HG03521 (cell line): Measurements from ENCODE around the gene FAM20B.

Source experiments
- ATAC-seq: cut with Tn5 transposase; IDR thresholded peaks from one replicate; pipeline ENCODE4 v1.9.1; 2021; ENCODE audit warnings: mild to moderate bottlenecking, moderate library complexity; ENCODE audit not compliant: unreplicated experiment

Gene FAM20B

DNA sequence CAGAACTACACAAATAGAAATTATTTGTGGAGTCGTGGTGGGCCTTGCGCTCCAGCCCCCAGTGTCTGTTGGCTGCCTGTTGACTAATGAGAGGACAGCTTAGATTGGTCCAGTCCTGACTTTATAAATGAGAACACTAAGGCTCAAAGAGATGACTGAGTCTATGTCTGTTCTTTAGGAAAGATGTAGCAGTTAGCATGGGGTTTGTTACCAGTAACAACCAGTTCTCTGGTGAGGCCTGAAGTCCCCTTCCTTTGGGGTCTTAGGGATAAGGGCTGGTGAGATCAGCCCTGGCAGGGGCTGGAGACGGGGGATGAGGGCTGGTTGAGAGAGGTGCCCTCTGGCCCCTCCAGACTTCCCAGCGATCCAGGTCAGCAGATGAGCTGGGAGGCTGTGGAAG is 65.2 kb downstream of the FAM20B start:
- no peak for ATAC-seq

DNA sequence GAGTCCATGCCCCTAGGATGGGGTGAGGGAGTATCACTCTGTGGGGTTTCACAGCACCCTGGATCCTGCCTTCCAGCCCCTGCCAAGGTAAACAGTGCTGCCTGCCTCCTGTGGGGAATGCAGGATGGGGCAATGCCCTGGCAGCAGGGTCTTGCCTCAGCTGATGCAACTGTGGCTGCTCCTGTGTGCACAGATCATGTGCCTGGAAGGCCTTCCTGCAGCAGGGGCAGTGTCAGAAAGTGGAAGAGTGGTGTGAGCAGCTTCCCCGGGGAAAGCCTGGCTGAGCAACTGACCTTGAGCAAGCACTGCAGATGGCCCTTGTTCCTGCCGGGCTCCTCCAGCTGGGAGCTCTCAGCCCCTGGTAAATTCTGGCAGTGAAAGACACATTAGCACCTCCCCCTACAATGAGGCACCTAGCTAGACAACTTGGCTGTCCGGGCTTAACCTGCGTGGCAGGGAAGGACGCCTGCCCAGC is 66.0 kb downstream of the FAM20B start:
- ATAC-seq: no peak

DNA sequence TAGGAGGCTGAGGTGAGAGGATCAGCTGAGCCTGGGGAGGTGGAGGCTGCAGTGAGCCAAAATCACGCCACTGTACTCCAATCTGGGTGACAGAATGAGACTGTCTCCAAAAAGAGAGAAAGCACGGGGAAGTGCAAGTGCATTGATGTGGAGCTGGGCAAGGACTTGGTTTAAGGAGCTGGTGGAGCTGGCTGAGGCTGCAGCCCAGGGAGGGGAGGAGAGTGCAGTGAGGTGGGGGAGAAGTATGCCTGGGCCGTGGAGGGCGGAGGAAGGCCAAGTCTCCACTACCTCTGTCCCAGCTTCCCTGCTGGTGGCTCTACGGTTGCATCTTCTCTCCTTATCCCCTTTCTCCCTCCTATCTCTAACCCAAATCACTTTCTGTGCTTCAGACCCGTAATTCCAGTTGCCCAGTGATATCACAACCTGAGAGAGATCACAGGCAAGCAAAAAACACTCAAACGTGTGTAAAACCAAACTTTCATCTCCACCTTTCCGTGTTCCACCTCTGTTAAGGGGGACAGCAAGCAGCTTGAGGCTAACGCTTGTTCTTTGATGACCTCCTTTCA is 67.3 kb downstream of the FAM20B start:
- no peak for ATAC-seq

DNA sequence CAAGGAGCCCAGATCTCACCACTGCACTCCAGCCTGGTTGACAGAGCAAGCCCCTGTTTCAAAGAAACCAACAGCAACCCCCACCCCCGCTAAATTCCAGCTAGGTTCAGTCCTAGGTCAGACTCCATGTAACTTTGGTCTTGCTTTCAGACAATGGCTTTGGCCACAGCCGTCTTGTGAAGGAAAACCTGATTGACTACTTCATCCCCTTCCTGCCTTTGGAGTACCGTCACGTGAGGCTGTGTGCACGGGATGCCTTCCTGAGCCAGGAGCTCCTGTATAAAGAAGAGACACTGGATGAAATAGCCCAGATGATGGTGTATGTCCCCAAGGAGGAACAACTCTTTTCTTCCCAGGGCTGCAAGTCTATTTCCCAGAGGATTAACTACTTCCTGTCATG is 69.1 kb downstream of the FAM20B start:
- ATAC-seq: no peak

DNA sequence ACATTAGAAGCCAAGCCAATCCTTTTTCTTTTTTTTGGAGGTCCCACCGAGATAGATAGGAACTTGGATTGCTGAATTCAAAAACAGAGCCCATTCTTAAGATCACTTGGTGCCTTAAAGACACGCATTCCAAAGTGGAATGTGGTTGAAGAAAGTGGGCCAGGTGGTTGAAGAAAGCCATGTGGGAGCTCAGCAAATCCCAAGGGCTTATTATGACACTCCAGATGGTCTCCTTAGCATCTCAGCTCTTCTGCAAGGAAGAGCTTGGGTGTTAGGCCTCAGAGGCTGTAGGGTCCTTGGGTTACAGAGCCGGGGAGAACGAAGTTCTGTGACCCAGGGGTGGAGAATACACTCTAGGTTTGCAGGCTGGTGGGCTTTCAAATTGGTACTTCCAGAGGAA is 69.7 kb downstream of the FAM20B start:
- ATAC-seq: no peak

DNA sequence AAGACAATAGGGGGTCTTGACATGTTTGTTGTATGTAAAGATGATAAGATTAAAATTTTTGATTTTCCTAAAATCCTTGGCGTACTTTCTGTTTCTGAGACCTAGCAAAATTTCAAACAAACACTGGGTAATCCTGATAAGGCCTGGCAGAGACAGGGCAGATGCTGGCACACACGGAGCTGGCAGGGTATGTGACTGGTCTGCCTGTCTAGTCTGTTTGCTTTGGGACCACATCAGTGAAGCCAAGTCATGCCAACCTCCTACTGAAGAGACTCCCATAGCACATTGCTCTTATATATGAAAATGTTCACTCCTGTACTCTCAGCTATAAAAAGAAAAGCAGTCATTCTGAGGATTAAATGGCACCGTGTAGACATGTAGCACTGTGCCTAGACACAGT is 70.2 kb downstream of the FAM20B start:
- ATAC-seq: no peak

DNA sequence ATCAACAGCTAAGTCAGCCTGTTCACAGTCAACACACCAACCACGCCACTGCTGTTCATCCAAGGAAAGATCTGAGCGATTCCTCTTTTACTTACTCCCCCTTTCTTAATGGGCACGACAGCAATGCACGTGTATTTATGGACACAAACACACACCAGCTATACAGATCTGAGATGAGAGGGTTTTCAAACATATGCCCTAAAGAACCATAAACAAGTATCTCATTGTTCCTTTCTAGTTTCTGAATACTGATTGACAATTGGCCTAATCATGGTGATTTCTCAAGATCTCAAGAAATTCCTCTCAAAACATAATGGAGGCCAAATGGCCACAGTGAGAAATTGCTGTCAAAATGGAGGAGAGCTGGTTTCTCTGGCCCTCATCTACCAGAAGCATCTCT is 74.2 kb downstream of the FAM20B start:
- ATAC-seq: no peak

DNA sequence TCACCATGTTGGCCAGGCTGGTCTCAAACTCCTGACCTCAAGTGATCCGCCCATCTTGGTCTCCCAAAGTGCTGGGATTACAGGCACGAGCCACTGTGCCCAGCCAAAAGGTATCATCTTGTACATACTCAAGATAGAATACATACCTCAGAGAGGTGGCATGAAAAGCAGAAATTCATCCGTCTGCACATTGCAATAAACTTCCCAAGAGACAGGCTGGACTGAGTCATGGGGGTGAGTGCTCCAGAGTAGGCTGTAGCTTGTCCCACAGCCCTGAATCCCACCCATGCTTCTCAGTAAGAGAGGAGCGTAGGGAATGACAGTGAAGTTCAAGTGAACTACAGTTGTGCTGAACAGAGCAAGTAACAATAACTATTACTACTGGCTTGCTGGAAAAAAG is 75.9 kb downstream of the FAM20B start:
- ATAC-seq: no peak

DNA sequence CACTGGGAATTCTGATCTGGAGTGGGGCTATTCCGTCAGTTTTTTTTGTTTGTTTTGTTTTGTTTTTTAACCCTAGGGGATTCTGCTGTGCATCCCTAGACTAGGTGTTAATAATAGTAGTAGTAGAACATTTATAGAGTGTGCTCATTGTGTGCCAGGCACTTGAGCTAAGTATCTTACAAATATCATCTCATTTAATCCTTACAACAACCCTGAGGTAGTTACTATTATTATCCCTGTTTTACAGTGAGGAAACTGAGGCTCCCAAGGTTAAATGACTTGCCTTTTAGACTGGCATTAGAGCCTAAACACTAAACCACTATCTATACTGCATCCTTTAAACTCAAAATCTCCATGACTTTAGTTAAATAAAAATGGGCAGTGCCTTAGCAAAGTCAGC is 78.3 kb downstream of the FAM20B start:
- ATAC-seq: no peak

DNA sequence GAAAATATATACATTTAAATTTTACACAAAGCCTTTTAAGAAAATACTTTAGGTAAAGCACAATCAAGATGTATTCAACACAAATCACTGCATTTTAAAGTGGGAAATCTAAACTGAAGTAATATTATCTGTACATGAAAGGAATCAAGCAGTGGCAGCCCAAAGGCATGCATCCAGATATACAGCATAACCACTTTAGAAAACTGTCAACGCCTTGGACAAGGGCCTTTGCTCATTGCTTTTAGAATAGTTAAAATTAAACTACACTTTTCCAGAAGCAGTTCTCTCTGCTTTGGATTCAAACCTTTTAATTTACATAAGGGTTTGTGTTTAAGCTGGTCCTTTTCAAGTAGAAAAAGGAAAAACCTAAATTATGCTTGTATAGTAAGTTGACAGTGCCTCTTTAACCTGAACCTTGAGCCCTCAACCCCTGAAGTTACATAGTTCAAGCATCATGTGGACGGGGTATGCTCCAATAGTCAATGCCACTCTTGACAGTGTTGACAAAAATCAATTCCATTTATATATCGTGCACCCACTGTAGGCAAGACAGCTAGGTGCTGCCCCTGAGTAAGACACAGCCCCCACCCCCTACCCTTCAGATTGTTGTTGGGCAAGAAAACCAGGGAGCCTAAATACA is 79.0 kb downstream of the FAM20B start:
- ATAC-seq: no peak

DNA sequence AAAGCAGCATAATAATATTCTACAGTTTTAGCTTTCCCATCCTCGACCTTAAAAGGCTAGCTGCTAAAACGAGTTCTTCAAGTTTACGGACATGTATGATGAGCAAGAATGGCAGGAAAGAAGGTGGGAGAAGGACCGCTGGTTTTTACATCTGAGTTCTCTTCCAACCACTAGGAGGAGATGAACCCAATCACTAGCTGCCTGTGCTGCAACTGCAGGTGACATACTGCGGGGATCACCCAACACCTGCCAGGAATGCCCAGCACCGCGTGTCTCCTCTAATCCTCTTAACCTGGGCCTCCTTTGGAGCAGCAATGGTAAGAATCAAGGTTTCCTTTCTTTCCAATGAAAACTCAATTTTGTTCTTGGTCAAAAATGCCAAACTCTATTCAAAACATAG is 79.7 kb downstream of the FAM20B start:
- no peak for ATAC-seq

DNA sequence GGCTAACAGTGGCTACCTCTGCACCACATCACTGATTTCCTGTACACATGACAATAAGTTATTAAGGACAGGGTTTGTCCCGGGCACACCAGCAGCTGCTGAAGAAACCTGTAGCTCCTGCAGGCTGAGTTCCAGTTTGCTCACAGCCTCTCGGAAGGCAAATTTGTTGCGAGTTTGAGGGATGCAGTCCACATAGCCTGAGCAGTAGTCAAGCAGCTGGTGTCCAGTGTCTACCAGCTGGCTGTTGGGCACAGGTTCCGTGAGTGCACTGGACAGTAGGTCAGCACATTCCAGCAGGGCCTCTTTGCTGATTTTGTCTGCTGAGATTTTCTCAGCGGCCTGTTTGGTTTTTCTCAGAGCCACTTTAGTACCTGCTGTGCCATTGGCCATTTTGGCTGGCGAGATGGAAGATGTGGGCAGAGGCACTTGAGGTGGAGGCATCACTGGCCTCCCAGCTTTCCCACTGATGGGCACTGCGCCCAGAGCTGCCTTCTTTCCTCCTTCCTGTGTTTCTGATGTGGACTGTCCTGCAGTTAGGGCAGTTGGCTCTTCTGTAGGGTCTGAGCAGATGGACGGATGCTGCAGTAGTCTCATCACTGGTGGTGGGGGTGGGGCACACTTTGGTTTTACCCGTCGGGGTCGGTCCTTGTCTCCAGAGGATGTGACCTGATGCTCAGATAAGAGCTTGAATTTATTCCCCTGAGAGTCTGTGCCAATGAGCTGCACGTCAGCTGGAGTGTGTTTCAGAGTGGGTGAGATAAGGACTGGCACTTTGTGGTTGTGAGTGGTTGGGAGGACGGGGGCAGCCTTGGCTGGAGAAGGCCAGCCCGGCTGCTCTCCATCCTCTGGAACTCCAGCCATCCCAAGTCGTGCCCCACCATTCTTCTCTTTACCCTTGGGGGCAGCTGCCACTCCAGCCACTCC is 82.3 kb downstream of the FAM20B start:
- no peak for ATAC-seq

DNA sequence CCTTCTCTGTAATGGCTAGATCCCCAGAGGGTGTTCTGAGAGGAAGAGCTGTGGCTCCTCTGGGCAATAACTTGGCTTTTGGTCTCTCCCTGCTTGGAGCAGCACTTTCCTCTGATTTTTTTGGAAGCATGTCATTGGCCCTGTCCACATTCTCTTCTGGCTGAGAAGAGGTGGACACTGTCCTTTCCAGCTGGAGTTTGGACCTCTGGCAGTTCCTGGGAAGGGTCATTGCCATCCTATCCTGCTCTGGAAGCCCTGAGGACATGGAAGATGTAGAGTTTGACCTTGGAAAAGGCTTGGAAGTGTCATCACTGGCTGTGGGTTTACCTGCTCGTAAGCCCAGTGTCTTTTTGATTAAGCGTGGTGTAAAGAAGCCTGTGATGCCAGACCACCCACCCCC is 83.0 kb downstream of the FAM20B start:
- no peak for ATAC-seq

DNA sequence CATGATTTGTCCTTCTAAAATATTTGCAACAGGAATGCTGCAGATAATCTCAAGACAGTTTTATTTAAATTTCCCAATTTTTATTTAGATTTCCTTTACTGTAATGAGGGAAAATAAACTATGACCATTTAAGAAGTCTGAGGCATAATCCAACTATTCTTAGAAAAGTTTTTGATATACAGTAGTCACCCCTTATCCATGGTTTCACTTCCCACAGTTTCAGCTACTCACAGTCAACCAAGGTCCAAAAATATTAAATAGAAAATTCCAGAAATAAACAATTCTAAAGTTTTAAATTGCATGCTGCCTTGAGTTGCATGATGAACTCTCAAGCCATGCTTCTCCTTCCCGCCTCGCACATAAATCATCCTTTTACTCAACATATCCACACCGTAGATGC is 89.5 kb downstream of the FAM20B start:
- no peak for ATAC-seq

DNA sequence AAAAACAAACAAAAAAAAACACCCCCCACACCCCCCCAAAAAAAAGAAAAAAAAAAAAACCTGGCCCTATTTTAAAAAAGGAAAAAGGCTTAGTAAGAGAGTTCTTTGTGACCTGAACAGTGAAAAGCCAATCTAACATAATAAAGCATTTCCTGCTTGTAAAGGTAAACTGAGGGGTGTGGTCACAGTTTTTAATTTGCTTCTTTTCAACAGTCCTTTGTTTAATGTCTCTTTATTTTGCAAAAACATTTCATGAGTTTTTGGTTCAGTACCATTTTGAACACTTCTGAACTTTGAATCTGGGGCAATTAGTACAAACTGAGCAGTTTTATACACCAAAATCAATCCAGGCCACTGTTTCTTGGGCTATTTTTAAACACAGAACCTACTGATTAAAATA is 93.8 kb downstream of the FAM20B start:
- ATAC-seq: no peak

DNA sequence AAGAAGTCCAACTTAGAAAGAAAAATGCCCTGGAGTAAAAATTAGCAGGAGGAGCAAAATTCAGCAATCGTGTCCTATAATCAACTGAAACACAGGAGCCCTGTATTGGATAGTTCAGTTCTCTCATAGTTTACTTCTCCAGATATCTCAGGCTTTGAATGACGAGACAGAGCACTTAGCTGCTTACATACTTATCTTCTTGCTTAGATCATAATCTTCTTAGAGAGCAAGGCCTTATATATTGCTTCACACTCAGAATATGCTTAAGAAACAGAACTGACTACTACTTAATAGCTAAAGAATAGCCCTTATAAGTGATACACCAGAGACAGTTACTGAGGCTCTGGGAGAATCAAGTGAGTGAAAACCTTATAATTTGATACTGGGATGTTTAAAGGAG is 95.0 kb downstream of the FAM20B start:
- no peak for ATAC-seq

DNA sequence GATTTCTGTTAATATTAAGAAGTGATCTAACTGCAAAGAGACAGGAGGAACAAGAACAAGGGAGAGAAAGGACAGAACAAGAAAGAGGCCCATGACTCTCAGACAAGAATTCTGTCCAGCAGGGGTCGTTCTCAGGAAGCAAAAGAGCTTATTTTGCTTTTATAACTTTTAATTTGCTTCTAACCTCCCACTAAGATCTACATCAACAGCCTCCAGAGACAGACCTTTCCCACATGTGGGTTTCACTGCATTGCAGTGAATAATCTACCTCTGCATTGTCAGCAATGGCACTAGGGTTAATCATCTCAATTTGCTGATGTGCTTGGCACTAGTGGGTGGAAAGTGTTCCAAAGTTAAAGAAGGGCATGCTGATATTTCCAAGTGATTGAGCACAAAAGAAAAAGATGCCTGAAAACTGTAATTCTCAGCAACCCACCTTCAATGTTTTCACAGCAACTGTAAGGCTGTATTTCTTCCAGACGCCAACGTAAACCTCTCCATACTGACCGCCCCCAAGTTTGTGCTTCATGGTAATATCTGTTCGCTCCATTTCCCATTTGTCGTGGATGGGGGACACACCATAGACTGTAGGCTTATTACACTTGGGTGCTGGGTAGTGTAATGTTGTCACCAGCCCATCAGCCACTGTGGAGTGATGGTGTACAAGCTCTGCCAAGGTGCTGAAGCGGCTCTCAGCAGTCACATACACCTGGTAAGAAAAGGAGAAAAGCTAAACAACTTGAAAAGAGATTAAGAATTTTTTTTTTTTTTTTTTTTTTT is 95.7 kb downstream of the FAM20B start:
- ATAC-seq: no peak

DNA sequence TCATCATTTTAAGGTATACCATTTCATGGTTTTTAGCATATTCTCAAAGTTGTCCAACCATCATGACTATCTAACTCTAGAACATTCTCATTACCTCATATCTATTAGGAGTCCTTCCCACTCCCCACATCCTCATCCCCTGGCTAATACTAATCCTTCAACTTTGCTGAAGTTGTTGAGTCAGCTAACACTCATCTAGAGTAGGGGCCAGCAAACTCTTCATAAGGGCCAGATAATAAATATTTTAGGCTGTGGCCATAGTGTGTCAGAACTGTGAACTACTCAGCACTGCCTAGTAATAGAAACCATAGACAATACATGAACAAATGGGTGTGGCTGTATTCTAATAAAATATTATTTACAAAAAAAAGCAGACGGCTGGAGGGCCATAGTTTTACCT is 99.2 kb downstream of the FAM20B start:
- ATAC-seq: no peak
